HepG2 (cell line): Measurements from ENCODE around the gene DNAJA1. TPM values are rescaled to one million over a fixed set of nuclear protein-coding genes. Genes with fewer than 3 reads are reported as not detected.

Experiments used
- ARNTL ChIP-seq: sonication (generic); formaldehyde crosslinking; IDR thresholded peaks from 2 replicates; pipeline ENCODE4 v1.4.0; 2020; ENCODE audit warnings: mild to moderate bottlenecking, missing genetic modification reagents
- ELF1 ChIP-seq: sonication (generic); formaldehyde crosslinking; IDR thresholded peaks from 2 replicates; pipeline ENCODE4 v1.4.0; 2020; ENCODE audit warnings: missing genetic modification reagents
- FOXC1 ChIP-seq: sonication (generic); formaldehyde crosslinking; IDR thresholded peaks from 2 replicates; pipeline ENCODE4 v1.8.0; 2022; ENCODE audit warnings: mild to moderate bottlenecking, missing genetic modification reagents, borderline replicate concordance
- HOXA3 ChIP-seq: sonication (generic); formaldehyde crosslinking; IDR thresholded peaks from 2 replicates; pipeline ENCODE4 v1.5.0; 2020; ENCODE audit warnings: missing genetic modification reagents
- IKZF1 ChIP-seq: fragments of 450-650 bp; IDR thresholded peaks from 2 replicates; pipeline ENCODE4 v1.7.1; 2016
- KAT8 ChIP-seq: IDR thresholded peaks from 2 replicates; pipeline ENCODE4 v1.6.1; 2016; ENCODE audit warnings: missing genetic modification reagents, missing compliant biosample characterization
- KDM1A ChIP-seq: IDR thresholded peaks from 2 replicates; pipeline ENCODE4 v1.6.1; 2016; ENCODE audit warnings: missing compliant biosample characterization
- MAF1 ChIP-seq: sonication (generic); formaldehyde crosslinking; IDR thresholded peaks from 2 replicates; pipeline ENCODE4 v1.5.0; 2020; ENCODE audit warnings: missing genetic modification reagents, borderline replicate concordance
- SCMH1 ChIP-seq: sonication (generic); formaldehyde crosslinking; IDR thresholded peaks from 2 replicates; pipeline ENCODE4 v1.9.0; 2021; ENCODE audit warnings: missing genetic modification reagents, mild to moderate bottlenecking, borderline replicate concordance
- SMC3 ChIP-seq: IDR thresholded peaks from 2 replicates; pipeline ENCODE4 v1.6.1; 2011; ENCODE audit warnings: low read length, improper control_type of control experiment
- ZNF24 ChIP-seq: fragments of 450-650 bp; IDR thresholded peaks from 2 replicates; pipeline ENCODE4 v1.6.1; 2017; ENCODE audit warnings: antibody characterized with exemption, mild to moderate bottlenecking
- ZNF530 ChIP-seq: sonication (generic); formaldehyde crosslinking; IDR thresholded peaks from 2 replicates; pipeline ENCODE4 v1.5.0; 2020; ENCODE audit warnings: low read depth, mild to moderate bottlenecking, missing genetic modification reagents
- ZNF766 ChIP-seq: sonication (generic); formaldehyde crosslinking; IDR thresholded peaks from 2 replicates; pipeline ENCODE4 v1.5.0; 2020; ENCODE audit warnings: missing genetic modification reagents, borderline replicate concordance
- ZNF850 ChIP-seq: sonication (generic); formaldehyde crosslinking; conservative IDR thresholded peaks from 2 replicates; pipeline ENCODE4 v1.9.0; 2021; ENCODE audit warnings: mild to moderate bottlenecking, missing genetic modification reagents
- polyA plus RNA-seq, 8 experiments: library from polyadenylated mRNA; depleted of rRNA in 3 of 8; stranded (reverse) in 7 of 8; unstranded in 1 of 8; fragments of >200 nt; fragmentation: Illumina TruSeq in 4 of 8; extraction: Trizol in 4 of 8; gene quantifications; 2 replicates each; pipeline versions ENCODE4 v1.2.1 to v1.2.3, GENCODE V29; 2011 to 2016; ENCODE audit warnings: low read depth in 4 of 8, missing spikeins in 1 of 8, mixed read lengths in 1 of 8; ENCODE audit not compliant: insufficient read depth in 1 of 8
- total RNA-seq, 5 experiments: library from RNA; depleted of rRNA; stranded (reverse); fragments of >200 nt; fragmentation: Illumina TruSeq; extraction: Trizol; gene quantifications; 2 replicates each; pipeline ENCODE4 v1.2.3, GENCODE V29; 2016; ENCODE audit warnings: low read depth in 1 of 5
- TF ChIP-seq, protein P1 (sequence below): sonication (generic); formaldehyde crosslinking; IDR thresholded peaks from 2 replicates; pipeline ENCODE4 v1.5.1; 2020; ENCODE audit warnings: mild to moderate bottlenecking, missing genetic modification reagents, moderate library complexity
- TF ChIP-seq, protein P2 (sequence below): sonication (generic); formaldehyde crosslinking; conservative IDR thresholded peaks from 2 replicates; pipeline ENCODE4 v1.8.1; 2023; ENCODE audit warnings: missing genetic modification reagents
- TF ChIP-seq, protein P3 (sequence below): sonication (generic); formaldehyde crosslinking; IDR thresholded peaks from 2 replicates; pipeline ENCODE4 v1.8.0; 2022; ENCODE audit warnings: missing genetic modification reagents, mild to moderate bottlenecking, moderate library complexity, borderline replicate concordance
- TF ChIP-seq, protein P4 (sequence below): sonication (generic); formaldehyde crosslinking; IDR thresholded peaks from 2 replicates; pipeline ENCODE4 v1.4.0; 2020; ENCODE audit warnings: missing genetic modification reagents
- TF ChIP-seq, protein P5 (sequence below): sonication (generic); formaldehyde crosslinking; IDR thresholded peaks from 2 replicates; pipeline ENCODE4 v1.9.0; 2021; ENCODE audit warnings: missing genetic modification reagents, borderline replicate concordance
- TF ChIP-seq, protein P6 (sequence below): sonication (generic); formaldehyde crosslinking; IDR thresholded peaks from 2 replicates; pipeline ENCODE4 v1.5.1; 2020; ENCODE audit warnings: missing genetic modification reagents, mild to moderate bottlenecking, borderline replicate concordance

DNAJA1 gene
- total and polyA plus RNA-seq, 2 of the 13 experiments (the other 11 are each of a cell fraction or from before 2014, with no cell fraction given), result 95.9 to 306 TPM

DNA sequence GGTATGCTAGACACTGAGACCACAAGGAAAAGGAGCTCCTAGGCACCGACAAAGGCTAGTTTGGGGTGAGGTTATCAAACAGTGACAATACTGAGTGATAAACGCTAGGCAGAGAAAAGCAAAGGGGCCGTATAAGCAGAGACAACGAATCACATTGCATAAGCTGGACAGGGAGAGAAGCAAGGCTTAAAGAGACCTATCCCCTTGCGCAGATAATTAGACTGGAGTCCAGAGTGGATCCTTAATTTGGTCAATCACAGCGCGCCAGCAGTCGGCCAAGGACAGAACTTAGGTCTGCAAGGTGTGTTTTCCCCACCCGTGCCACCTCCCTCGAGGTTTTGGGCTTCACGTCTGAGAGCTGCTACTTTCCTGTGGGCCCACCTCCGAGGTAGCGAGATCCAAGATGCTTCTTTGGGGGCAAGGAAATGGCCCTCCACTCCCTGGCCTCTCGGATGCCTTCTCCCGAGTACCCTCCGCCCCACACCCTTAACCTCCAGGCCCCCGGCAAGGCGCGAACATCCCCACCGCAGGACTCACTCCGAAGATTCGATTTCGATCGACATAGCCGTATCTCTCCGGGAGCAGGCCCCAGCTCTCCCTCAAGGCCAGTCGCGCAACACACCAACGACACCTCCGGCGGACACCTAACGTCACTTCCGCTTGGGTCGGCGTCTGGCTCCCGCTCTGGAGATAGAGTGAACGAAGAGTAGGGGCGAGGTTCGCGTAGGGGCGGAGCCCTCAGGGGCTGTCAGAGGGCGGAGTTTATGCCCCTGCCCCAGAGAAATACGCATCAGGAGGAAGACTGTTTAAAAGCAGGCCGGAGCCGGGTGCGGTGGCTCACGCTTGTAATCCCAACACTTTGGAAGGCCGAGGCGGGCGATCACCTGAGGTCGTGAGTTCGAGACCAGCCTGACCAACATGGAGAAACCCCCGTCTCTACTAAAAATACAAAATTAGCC is 51.3 kb downstream of the DNAJA1 start, which contains the start of gene SMU1 (continued):
- TF ChIP-seq KAT8 (peak; percentile 99), MAF1 (CRISPR knock-in tag) (0 out of 2 replicates have a peak, but pooled peaks have one; percentile 56), ZNF530 (CRISPR knock-in tag) (no peak), KDM1A (CRISPR knock-in tag) (no peak), ELF1 (CRISPR knock-in tag) (peak; percentile 66), SMC3 (no peak), ZNF766 (CRISPR knock-in tag) (no peak), SCMH1 (CRISPR knock-in tag) (no peak), IKZF1 (no peak), ARNTL (CRISPR knock-in tag) (peak; percentile 54), ZNF850 (no peak), FOXC1 (CRISPR knock-in tag) (peak; percentile 88), ZNF24 (peak; percentile 68; the same call in 1 of the 2 replicates), HOXA3 (peak; percentile 94)
- TF ChIP-seq, protein P1, sequence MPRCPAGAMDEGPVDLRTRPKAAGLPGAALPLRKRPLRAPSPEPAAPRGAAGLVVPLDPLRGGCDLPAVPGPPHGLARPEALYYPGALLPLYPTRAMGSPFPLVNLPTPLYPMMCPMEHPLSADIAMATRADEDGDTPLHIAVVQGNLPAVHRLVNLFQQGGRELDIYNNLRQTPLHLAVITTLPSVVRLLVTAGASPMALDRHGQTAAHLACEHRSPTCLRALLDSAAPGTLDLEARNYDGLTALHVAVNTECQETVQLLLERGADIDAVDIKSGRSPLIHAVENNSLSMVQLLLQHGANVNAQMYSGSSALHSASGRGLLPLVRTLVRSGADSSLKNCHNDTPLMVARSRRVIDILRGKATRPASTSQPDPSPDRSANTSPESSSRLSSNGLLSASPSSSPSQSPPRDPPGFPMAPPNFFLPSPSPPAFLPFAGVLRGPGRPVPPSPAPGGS (CRISPR knock-in tag), result 0 out of 2 replicates have a peak, but pooled peaks have one; percentile 56
- TF ChIP-seq, protein P2, sequence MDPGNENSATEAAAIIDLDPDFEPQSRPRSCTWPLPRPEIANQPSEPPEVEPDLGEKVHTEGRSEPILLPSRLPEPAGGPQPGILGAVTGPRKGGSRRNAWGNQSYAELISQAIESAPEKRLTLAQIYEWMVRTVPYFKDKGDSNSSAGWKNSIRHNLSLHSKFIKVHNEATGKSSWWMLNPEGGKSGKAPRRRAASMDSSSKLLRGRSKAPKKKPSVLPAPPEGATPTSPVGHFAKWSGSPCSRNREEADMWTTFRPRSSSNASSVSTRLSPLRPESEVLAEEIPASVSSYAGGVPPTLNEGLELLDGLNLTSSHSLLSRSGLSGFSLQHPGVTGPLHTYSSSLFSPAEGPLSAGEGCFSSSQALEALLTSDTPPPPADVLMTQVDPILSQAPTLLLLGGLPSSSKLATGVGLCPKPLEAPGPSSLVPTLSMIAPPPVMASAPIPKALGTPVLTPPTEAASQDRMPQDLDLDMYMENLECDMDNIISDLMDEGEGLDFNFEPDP, result no peak
- TF ChIP-seq, protein P3, sequence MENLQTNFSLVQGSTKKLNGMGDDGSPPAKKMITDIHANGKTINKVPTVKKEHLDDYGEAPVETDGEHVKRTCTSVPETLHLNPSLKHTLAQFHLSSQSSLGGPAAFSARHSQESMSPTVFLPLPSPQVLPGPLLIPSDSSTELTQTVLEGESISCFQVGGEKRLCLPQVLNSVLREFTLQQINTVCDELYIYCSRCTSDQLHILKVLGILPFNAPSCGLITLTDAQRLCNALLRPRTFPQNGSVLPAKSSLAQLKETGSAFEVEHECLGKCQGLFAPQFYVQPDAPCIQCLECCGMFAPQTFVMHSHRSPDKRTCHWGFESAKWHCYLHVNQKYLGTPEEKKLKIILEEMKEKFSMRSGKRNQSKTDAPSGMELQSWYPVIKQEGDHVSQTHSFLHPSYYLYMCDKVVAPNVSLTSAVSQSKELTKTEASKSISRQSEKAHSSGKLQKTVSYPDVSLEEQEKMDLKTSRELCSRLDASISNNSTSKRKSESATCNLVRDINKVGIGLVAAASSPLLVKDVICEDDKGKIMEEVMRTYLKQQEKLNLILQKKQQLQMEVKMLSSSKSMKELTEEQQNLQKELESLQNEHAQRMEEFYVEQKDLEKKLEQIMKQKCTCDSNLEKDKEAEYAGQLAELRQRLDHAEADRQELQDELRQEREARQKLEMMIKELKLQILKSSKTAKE (CRISPR knock-in tag), result no peak
- TF ChIP-seq, protein P4, sequence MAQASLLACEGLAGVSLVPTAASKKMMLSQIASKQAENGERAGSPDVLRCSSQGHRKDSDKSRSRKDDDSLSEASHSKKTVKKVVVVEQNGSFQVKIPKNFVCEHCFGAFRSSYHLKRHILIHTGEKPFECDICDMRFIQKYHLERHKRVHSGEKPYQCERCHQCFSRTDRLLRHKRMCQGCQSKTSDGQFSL (CRISPR knock-in tag), result 0 out of 2 replicates have a peak, but pooled peaks have one; percentile 26
- TF ChIP-seq, protein P5, sequence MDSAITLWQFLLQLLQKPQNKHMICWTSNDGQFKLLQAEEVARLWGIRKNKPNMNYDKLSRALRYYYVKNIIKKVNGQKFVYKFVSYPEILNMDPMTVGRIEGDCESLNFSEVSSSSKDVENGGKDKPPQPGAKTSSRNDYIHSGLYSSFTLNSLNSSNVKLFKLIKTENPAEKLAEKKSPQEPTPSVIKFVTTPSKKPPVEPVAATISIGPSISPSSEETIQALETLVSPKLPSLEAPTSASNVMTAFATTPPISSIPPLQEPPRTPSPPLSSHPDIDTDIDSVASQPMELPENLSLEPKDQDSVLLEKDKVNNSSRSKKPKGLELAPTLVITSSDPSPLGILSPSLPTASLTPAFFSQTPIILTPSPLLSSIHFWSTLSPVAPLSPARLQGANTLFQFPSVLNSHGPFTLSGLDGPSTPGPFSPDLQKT (CRISPR knock-in tag), result no peak
- TF ChIP-seq, protein P6, sequence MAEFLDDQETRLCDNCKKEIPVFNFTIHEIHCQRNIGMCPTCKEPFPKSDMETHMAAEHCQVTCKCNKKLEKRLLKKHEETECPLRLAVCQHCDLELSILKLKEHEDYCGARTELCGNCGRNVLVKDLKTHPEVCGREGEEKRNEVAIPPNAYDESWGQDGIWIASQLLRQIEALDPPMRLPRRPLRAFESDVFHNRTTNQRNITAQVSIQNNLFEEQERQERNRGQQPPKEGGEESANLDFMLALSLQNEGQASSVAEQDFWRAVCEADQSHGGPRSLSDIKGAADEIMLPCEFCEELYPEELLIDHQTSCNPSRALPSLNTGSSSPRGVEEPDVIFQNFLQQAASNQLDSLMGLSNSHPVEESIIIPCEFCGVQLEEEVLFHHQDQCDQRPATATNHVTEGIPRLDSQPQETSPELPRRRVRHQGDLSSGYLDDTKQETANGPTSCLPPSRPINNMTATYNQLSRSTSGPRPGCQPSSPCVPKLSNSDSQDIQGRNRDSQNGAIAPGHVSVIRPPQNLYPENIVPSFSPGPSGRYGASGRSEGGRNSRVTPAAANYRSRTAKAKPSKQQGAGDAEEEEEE (CRISPR knock-in tag), result no peak
